NB4 (cell line): ENCODE results near the gene CTIF.

Source experiments
- MYC ChIP-seq: IDR thresholded peaks from 2 replicates; pipeline ENCODE4 v1.6.1; 2011; ENCODE audit warnings: low read depth, low read length
- POLR2A ChIP-seq: IDR thresholded peaks from 2 replicates; pipeline ENCODE4 v1.6.1; 2011; ENCODE audit warnings: mild to moderate bottlenecking; ENCODE audit not compliant: insufficient read length; ENCODE audit errors: extremely low read depth
- TF ChIP-seq, protein P1 (sequence below): IDR thresholded peaks from one replicate; pipeline ENCODE4 v1.5.1; 2012; ENCODE audit warnings: low read depth, low read length
- TF ChIP-seq, protein P2 (sequence below): IDR thresholded peaks from 2 replicates; pipeline ENCODE4 v1.6.1; 2011; ENCODE audit warnings: low read depth, low read length

DNA sequence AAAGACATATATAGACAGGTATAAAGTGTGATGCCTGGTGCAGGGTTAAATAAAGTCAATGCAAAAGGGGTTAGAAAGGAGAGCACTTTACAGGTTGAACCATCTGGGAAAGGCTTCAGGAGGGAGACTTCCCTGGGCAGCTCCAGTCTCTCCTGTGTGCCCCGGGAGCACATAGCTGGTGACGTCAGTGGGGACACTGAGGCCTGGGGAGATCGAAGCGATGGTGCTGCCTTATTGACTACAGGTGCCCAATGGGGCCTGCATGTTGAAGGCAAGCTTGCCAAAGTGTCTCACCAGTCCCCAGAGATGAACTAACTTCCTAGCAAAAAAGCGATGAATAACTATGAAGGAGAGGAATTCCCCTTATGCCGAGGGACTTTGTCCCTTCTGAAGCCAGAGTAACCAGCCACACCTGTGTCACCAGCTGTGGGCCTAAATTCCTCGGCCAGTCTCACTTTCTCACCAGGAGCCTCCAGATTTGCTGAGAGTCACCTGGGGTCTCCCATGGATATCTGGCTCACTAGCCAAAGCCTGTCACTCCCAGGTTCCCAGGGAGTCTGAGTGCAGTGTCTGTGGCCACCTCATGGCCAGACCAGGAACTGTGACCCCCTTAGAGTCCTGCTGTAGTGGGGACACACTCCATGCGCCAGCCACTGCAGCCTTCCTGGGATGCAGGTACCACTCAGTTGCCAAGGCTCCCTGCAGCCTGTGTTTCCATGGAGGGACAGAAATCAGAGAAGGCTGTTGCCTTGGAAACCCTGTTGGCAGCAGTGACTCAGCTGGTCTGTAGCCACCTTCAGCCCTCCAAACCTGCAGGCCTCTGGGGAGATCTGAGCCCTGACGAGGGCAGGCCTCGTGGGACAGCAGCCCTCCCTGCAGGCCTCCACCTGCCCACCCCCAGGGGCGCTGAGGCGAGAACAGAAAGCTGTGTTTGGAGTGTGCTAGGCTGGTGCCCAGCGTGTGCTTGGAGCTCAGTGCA is 128.7 kb downstream of the CTIF start:
- TF ChIP-seq, protein P1, sequence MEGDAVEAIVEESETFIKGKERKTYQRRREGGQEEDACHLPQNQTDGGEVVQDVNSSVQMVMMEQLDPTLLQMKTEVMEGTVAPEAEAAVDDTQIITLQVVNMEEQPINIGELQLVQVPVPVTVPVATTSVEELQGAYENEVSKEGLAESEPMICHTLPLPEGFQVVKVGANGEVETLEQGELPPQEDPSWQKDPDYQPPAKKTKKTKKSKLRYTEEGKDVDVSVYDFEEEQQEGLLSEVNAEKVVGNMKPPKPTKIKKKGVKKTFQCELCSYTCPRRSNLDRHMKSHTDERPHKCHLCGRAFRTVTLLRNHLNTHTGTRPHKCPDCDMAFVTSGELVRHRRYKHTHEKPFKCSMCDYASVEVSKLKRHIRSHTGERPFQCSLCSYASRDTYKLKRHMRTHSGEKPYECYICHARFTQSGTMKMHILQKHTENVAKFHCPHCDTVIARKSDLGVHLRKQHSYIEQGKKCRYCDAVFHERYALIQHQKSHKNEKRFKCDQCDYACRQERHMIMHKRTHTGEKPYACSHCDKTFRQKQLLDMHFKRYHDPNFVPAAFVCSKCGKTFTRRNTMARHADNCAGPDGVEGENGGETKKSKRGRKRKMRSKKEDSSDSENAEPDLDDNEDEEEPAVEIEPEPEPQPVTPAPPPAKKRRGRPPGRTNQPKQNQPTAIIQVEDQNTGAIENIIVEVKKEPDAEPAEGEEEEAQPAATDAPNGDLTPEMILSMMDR, result peak; percentile 29
- TF ChIP-seq MYC (no peak), POLR2A (no peak)
- TF ChIP-seq, protein P2, sequence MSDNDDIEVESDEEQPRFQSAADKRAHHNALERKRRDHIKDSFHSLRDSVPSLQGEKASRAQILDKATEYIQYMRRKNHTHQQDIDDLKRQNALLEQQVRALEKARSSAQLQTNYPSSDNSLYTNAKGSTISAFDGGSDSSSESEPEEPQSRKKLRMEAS, result no peak
